ENCODE results near the gene HOXB5.

- TF ChIP-seq REST (IDR thresholded peaks at IDR 0.05; ENCODE audit: insufficient read depth in 1 of 2, low read depth in 2 of 2, low read length in 2 of 2) (no peak), POLR2AphosphoS5 (IDR thresholded peaks at IDR 0.05; ENCODE audit: low read depth, low read length) (no peak), TAF1 (IDR thresholded peaks at IDR 0.05; ENCODE audit: borderline replicate concordance, insufficient read depth, low read length) (no peak)
These were observed 13.6 kb downstream of the HOXB5 start for GRCh38 chr17:48579760-48580554.

All from PFSK-1 (cell line).